Measurements from ENCODE around the gene KCNIP4. TPM values are rescaled to one million over a fixed set of nuclear protein-coding genes. Genes with fewer than 3 reads are reported as not detected.

KCNIP4 gene
- total and polyA plus RNA-seq, 2 experiments from 2014 or later = 0.14 to 0.63 TPM

- TF ChIP-seq ZNF462 (CRISPR knock-in tag; IDR thresholded peaks at IDR 0.05) (no peak), CTCF (conservative IDR thresholded peaks at IDR 0.05; ENCODE audit: low read depth in 2 of 2) (peak in 1 of 2 experiments; percentile 20; a peak in 1 of 4 replicates)
- ATAC-seq = no peak
- no peak overlapping the region for H3K4me2 ChIP-seq
These were observed 141.6 kb downstream of the KCNIP4 start for GRCh38 chr4:21806991-21807390.

GRCh38 chr4:21802406-21802805 lies 146.2 kb downstream of the KCNIP4 start:
- H3K27ac ChIP-seq (ENCODE audit: low read depth) = no peak overlapping the region
- no peak for DNase-seq (ENCODE audit: low spot score)
- H3K36me3 Mint-ChIP-seq (ENCODE audit: low read depth) = no peaks in the 10 kb centered on the region; the same call in 2 of the 3 replicates
- TF ChIP-seq CREB1 (CRISPR knock-in tag; IDR thresholded peaks at IDR 0.05; ENCODE audit: low read depth) (no peak), STAT1 (IDR thresholded peaks at IDR 0.05; ENCODE audit: unreplicated experiment) (no peak), ZNF114 (CRISPR knock-in tag; IDR thresholded peaks at IDR 0.05) (no peak), EZH2 (IDR thresholded peaks at IDR 0.05; ENCODE audit: low read depth, unreplicated experiment) (no peak), ETS1 (IDR thresholded peaks at IDR 0.05) (no peak), POLR2AphosphoS5 (IDR thresholded peaks at IDR 0.05; ENCODE audit: low read depth) (no peak), ZNF331 (CRISPR knock-in tag; IDR thresholded peaks at IDR 0.05; ENCODE audit: low read depth) (no peak), JUNB (IDR thresholded peaks at IDR 0.05; ENCODE audit: unreplicated experiment) (no peak), CTCF (conservative IDR thresholded peaks at IDR 0.05; ENCODE audit: low read depth in 2 of 2) (no peak), EZH2phosphoT487 (IDR thresholded peaks at IDR 0.05; ENCODE audit: unreplicated experiment) (no peak)

More at GRCh38 chr4:21806991-21807390, 141.6 kb downstream of the KCNIP4 start:
- Histone ChIP-seq H3K4me3 (no peak overlapping the region), H3K27ac (ENCODE audit: low read depth) (no peak overlapping the region), H2AFZ (no peak overlapping the region), H3F3A (replicated peaks; ENCODE audit: low read depth) (no peaks in the 10 kb centered on the region), H3K36me3 (ENCODE audit: insufficient read depth) (no peaks in the 10 kb centered on the region), H4K20me1 (replicated peaks; ENCODE audit: insufficient read depth) (no peaks in the 10 kb centered on the region), H3K79me2 (replicated peaks; ENCODE audit: insufficient read depth) (no peaks in the 10 kb centered on the region), H3K27me3 (ENCODE audit: insufficient read depth) (no peaks in the 10 kb centered on the region), H3K4me1 (ENCODE audit: insufficient read depth) (no peaks in the 10 kb centered on the region), H3K9me2 (ENCODE audit: insufficient read depth) (peaks cover 3% of the 10 kb centered on the region; the same call in 1 of the 2 replicates)
- Mint-ChIP-seq H3K9me3 (peaks cover 2% of the 10 kb centered on the region; the same call in 2 of the 3 replicates), H3K27me3 (ENCODE audit: insufficient read depth, low read depth, poor library complexity) (no peaks in the 10 kb centered on the region), H3K4me3 (no peak overlapping the region), H3K4me1 (no peaks in the 10 kb centered on the region), H3K36me3 (ENCODE audit: low read depth) (no peaks in the 10 kb centered on the region; the same call in 2 of the 3 replicates), H3K27ac (no peak overlapping the region)
- DNase-seq (ENCODE audit: low spot score) = no peak

More at GRCh38 chr4:21802406-21802805, 146.2 kb downstream of the KCNIP4 start:
- Mint-ChIP-seq H3K4me3 (no peak overlapping the region), H3K9me3 (peaks cover 2% of the 10 kb centered on the region; the same call in 2 of the 3 replicates), H3K27ac (no peak overlapping the region), H3K27me3 (ENCODE audit: insufficient read depth, low read depth, poor library complexity) (no peaks in the 10 kb centered on the region), H3K4me1 (no peaks in the 10 kb centered on the region)
- Histone ChIP-seq H3K36me3 (ENCODE audit: insufficient read depth) (no peaks in the 10 kb centered on the region), H3K4me1 (ENCODE audit: insufficient read depth) (no peaks in the 10 kb centered on the region), H2AFZ (no peak overlapping the region), H3K79me2 (replicated peaks; ENCODE audit: insufficient read depth) (no peaks in the 10 kb centered on the region), H3K27me3 (ENCODE audit: insufficient read depth) (no peaks in the 10 kb centered on the region), H3K4me3 (no peak overlapping the region), H3K4me2 (no peak overlapping the region), H4K20me1 (replicated peaks; ENCODE audit: insufficient read depth) (no peaks in the 10 kb centered on the region), H3K9me2 (ENCODE audit: insufficient read depth) (no peaks in the 10 kb centered on the region; the same call in 1 of the 2 replicates), H3F3A (replicated peaks; ENCODE audit: low read depth) (no peaks in the 10 kb centered on the region)
- no peak for ATAC-seq
